ENCODE results near the gene NOP16. TPM values are rescaled to one million over a fixed set of nuclear protein-coding genes. Genes with fewer than 3 reads are reported as not detected.

The NOP16 gene
- total and polyA plus RNA-seq, 2 of the 13 experiments (the other 11 are each of a cell fraction or from before 2014, with no cell fraction given), result 43.3 to 48.4 TPM

DNA sequence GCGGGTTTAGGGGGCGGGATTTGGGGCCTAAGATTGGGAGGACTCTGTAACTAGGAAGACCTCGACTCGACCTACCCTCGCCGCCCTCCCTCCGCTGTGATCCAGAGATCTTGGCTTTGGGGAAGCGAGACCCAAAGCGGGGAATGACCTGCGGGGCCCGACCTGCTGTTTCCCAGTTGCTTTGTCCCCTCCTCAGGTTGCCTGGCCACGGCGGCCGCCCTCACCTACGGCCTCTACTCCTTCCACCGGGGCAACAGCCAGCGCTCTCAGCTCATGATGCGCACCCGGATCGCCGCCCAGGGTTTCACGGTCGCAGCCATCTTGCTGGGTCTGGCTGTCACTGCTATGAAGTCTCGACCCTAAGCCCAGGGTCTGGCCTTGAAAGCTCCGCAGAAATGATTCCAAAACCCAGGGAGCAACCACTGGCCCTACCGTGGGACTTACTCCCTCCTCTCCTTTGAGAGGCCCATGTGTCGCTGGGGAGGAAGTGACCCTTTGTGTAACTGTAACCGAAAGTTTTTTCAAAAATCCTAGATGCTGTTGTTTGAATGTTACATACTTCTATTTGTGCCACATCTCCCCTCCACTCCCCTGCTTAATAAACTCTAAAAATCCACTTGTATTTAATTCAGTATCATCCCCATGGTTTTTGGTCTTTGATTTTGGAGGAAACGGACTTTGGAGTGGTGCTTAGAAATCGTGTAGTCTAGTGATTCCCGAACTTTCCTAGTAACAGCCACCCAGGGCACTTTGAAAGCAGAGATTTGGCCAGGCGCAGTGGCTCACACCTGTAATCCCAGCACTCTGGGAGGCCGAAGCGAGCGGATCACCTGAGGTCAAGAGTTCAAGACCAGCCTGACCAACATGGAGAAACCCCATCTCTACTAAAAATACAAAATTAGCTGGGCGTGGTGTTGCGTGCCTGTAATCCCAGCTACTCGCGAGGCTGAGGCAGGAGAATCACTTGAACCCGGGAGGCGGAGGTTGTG lies 1.0 kb upstream of the NOP16 start (continued):
- TF ChIP-seq FUBP1 (CRISPR knock-in tag; IDR thresholded peaks at IDR 0.05; ENCODE audit: borderline replicate concordance) (no peak), ZNF879 (CRISPR knock-in tag; IDR thresholded peaks at IDR 0.05) (no peak), HNRNPH1 (optimal IDR thresholded peaks at IDR 0.05; ENCODE audit: low read depth, low read length) (no peak), ZNF430 (CRISPR knock-in tag; IDR thresholded peaks at IDR 0.05) (no peak), GRHL1 (CRISPR knock-in tag; conservative IDR thresholded peaks at IDR 0.05) (no peak), ZNF503 (CRISPR knock-in tag; IDR thresholded peaks at IDR 0.05) (no peak), RFX5 (IDR thresholded peaks at IDR 0.05; ENCODE audit: low read depth, low read length) (no peak), AGO1 (IDR thresholded peaks at IDR 0.05; ENCODE audit: low read depth, low read length, poor library complexity, severe bottlenecking) (peak; percentile 81), ZBTB1 (CRISPR knock-in tag; IDR thresholded peaks at IDR 0.05; ENCODE audit: borderline replicate concordance) (no peak), ZXDC (CRISPR knock-in tag; IDR thresholded peaks at IDR 0.05) (no peak; the same call in 1 of the 2 replicates)
- TF ChIP-seq, protein P1, sequence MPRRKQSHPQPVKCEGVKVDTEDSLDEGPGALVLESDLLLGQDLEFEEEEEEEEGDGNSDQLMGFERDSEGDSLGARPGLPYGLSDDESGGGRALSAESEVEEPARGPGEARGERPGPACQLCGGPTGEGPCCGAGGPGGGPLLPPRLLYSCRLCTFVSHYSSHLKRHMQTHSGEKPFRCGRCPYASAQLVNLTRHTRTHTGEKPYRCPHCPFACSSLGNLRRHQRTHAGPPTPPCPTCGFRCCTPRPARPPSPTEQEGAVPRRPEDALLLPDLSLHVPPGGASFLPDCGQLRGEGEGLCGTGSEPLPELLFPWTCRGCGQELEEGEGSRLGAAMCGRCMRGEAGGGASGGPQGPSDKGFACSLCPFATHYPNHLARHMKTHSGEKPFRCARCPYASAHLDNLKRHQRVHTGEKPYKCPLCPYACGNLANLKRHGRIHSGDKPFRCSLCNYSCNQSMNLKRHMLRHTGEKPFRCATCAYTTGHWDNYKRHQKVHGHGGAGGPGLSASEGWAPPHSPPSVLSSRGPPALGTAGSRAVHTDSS (CRISPR knock-in tag; conservative IDR thresholded peaks at IDR 0.05), result no peak
- TF ChIP-seq, protein P2, sequence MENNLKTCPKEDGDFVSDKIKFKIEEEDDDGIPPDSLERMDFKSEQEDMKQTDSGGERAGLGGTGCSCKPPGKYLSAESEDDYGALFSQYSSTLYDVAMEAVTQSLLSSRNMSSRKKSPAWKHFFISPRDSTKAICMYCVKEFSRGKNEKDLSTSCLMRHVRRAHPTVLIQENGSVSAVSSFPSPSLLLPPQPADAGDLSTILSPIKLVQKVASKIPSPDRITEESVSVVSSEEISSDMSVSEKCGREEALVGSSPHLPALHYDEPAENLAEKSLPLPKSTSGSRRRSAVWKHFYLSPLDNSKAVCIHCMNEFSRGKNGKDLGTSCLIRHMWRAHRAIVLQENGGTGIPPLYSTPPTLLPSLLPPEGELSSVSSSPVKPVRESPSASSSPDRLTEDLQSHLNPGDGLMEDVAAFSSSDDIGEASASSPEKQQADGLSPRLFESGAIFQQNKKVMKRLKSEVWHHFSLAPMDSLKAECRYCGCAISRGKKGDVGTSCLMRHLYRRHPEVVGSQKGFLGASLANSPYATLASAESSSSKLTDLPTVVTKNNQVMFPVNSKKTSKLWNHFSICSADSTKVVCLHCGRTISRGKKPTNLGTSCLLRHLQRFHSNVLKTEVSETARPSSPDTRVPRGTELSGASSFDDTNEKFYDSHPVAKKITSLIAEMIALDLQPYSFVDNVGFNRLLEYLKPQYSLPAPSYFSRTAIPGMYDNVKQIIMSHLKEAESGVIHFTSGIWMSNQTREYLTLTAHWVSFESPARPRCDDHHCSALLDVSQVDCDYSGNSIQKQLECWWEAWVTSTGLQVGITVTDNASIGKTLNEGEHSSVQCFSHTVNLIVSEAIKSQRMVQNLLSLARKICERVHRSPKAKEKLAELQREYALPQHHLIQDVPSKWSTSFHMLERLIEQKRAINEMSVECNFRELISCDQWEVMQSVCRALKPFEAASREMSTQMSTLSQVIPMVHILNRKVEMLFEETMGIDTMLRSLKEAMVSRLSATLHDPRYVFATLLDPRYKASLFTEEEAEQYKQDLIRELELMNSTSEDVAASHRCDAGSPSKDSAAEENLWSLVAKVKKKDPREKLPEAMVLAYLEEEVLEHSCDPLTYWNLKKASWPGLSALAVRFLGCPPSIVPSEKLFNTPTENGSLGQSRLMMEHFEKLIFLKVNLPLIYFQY (CRISPR knock-in tag; IDR thresholded peaks at IDR 0.05; ENCODE audit: borderline replicate concordance), result no peak
